SKM-1 (cell line): ENCODE data around the gene VWA3A.
A peak's percentile ranks its signal among the peaks of the same experiment; 100 is the strongest.

Source experiments
- DNase-seq: peaks from one replicate; lab custom pipeline; 2025; ENCODE audit not compliant: unreplicated experiment; lab: John Stamatoyannopoulos, UW

Gene VWA3A

GRCh38 chr16:22198547-22199293 lies 106.4 kb downstream of the VWA3A start:
- DNase-seq: peak; percentile 11

GRCh38 chr16:22202261-22202637 lies 109.9 kb downstream of the VWA3A start:
- DNase-seq: no peak

- DNase-seq: no peak
Observed at GRCh38 chr16:22203091-22203490, 110.8 kb downstream of the VWA3A start.

- DNase-seq: no peak
Observed at GRCh38 chr16:22204091-22204655, 111.8 kb downstream of the VWA3A start.

- DNase-seq: no peak
Observed at GRCh38 chr16:22205577-22206012, 113.3 kb downstream of the VWA3A start.

- DNase-seq: peak; percentile 90
Observed at GRCh38 chr16:22206013-22206841, 113.9 kb downstream of the VWA3A start, which contains the start of gene EEF2K. EEF2K (plus strand) TSS chr16:22206278; CDS start chr16:22225730, 19,452 bp downstream.
